ENCODE measurements around the gene TRAPPC3. TPM values are rescaled to one million over a fixed set of nuclear protein-coding genes. Genes with fewer than 3 reads are reported as not detected.
A peak's percentile ranks its signal among the peaks of the same experiment; 100 is the strongest.
"Not testable (repeated sequence)": the region's sequence is repeated elsewhere in the genome, so short reads cannot be mapped to it uniquely, and the experiment has no call there.

TRAPPC3 gene
- total and polyA plus RNA-seq, 3 experiments from 2014 or later, result 61.7 to 117 (median 63.1) TPM

GRCh38 chr1:36158827-36159252 is 9.6 kb upstream of the TRAPPC3 start:
- peak overlapping the region; percentile 21 for H3K27ac ChIP-seq (ENCODE audit: low read depth, low read length)
- Mint-ChIP-seq H3K36me3 (peaks cover 0 to 34% (median 0%) of the 10 kb centered on the region in 3 donors), H3K4me3 (peak overlapping the region; percentile 85 to 97 (median 92))

GRCh38 chr1:36157973-36158826 is 8.9 kb upstream of the TRAPPC3 start:
- Histone ChIP-seq H3K27ac (ENCODE audit: low read depth, low read length) (peak overlapping the region; percentile 92), H3K27me3 (ENCODE audit: insufficient read depth, low read length, poor library complexity, severe bottlenecking) (no peaks in the 10 kb centered on the region), H3K9me3 (ENCODE audit: low read length) (no peaks in the 10 kb centered on the region), H3K4me1 (ENCODE audit: insufficient read depth, low read length) (peaks cover 75% of the 10 kb centered on the region), H3K36me3 (ENCODE audit: insufficient read depth, low read length) (no peaks in the 10 kb centered on the region), H3K4me3 (ENCODE audit: low read length) (peak overlapping the region; percentile 85)
- Mint-ChIP-seq H3K4me3 (peak overlapping the region; percentile 85 to 97 (median 92)), H3K4me1 (peaks cover 74 to 81% (median 74%) of the 10 kb centered on the region in 3 donors), H3K27me3 (no peaks in the 10 kb centered on the region), H3K9me3 (no peaks in the 10 kb centered on the region), H3K36me3 (peaks cover 0 to 32% (median 0%) of the 10 kb centered on the region in 3 donors), H3K27ac (peak overlapping the region; percentile 86 to 97 (median 94))
- POLR2A ChIA-PET, result no interaction called here
- DNase-seq, result no peak
- CTCF ChIA-PET, result interaction anchor here (1.0 to 6.0 kb wide), 4 partner anchors 8 to 62 kb away, joined by 3 to 57 read pairs (median 4); no protein-coding TSS in a partner anchor

More at GRCh38 chr1:36158827-36159252, 9.6 kb upstream of the TRAPPC3 start:
- H3K4me3 ChIP-seq (ENCODE audit: low read length), result peak overlapping the region; percentile 85
- ChIA-PET CTCF (interaction anchor here (1.4 to 15.1 kb wide), 4 partner anchors 9 to 28 kb away, joined by 4 to 113 read pairs (median 45); partner anchors contain the start of gene TRAPPC3), POLR2A (interaction anchor here (3.1 kb wide), 1 partner anchor 9 kb away, joined by 43 read pairs; the partner anchor contains the start of gene TRAPPC3)
- not testable (repeated sequence) for H3K27me3 ChIP-seq (ENCODE audit: insufficient read depth, low read length, poor library complexity, severe bottlenecking); H3K9me3 ChIP-seq (ENCODE audit: low read length); DNase-seq; H3K36me3 ChIP-seq (ENCODE audit: insufficient read depth, low read length); H3K27me3 Mint-ChIP-seq; H3K9me3 Mint-ChIP-seq
- peaks cover 73 to 80% (median 73%) of the 10 kb centered on the region in 3 donors for H3K4me1 Mint-ChIP-seq
- H3K4me1 ChIP-seq (ENCODE audit: insufficient read depth, low read length), result peaks cover 74% of the 10 kb centered on the region
- peak overlapping the region; percentile 86 to 99 (median 96) for H3K27ac Mint-ChIP-seq

GRCh38 chr1:36157115-36157903 is 8.0 kb upstream of the TRAPPC3 start:
- Histone ChIP-seq H3K9me3 (ENCODE audit: low read length) (no peaks in the 10 kb centered on the region), H3K27ac (ENCODE audit: low read depth, low read length) (peak overlapping the region; percentile 92), H3K36me3 (ENCODE audit: insufficient read depth, low read length) (no peaks in the 10 kb centered on the region), H3K4me3 (ENCODE audit: low read length) (peak overlapping the region; percentile 85), H3K27me3 (ENCODE audit: insufficient read depth, low read length, poor library complexity, severe bottlenecking) (no peaks in the 10 kb centered on the region), H3K4me1 (ENCODE audit: insufficient read depth, low read length) (peaks cover 75% of the 10 kb centered on the region)
- ChIA-PET POLR2A (interaction anchor here (1.3 to 2.1 kb wide), 2 partner anchors 25 to 67 kb away, joined by 4 to 9 read pairs; partner anchors contain the start of gene THRAP3), CTCF (interaction anchor here (1.0 to 6.0 kb wide), 4 partner anchors 8 to 61 kb away, joined by 3 to 57 read pairs (median 4); no protein-coding TSS in a partner anchor)
- H3K4me3 Mint-ChIP-seq, result peak overlapping the region; percentile 85 to 97 (median 92)
- H3K36me3 Mint-ChIP-seq, result peaks cover 0 to 29% (median 0%) of the 10 kb centered on the region in 3 donors
- peaks cover 73 to 79% (median 73%) of the 10 kb centered on the region in 3 donors for H3K4me1 Mint-ChIP-seq
- H3K9me3 Mint-ChIP-seq, result no peaks in the 10 kb centered on the region
- H3K27ac Mint-ChIP-seq, result peak overlapping the region; percentile 86 to 97 (median 94)
- no peaks in the 10 kb centered on the region for H3K27me3 Mint-ChIP-seq
- DNase-seq, result peak in 1 of 5 donors; percentile 11

GRCh38 chr1:36156329-36157114 is 7.2 kb upstream of the TRAPPC3 start:
- no peaks in the 10 kb centered on the region for H3K9me3 ChIP-seq (ENCODE audit: low read length)
- peak; percentile 32 to 73 (median 43) for DNase-seq
- H3K27me3 ChIP-seq (ENCODE audit: insufficient read depth, low read length, poor library complexity, severe bottlenecking), result no peaks in the 10 kb centered on the region
- peaks cover 72 to 79% (median 72%) of the 10 kb centered on the region in 3 donors for H3K4me1 Mint-ChIP-seq
- peak overlapping the region; percentile 85 to 97 (median 92) for H3K4me3 Mint-ChIP-seq
- POLR2A ChIA-PET, result interaction anchor here (1.3 to 2.1 kb wide), 2 partner anchors 26 to 68 kb away, joined by 4 to 9 read pairs; partner anchors contain the start of gene THRAP3
- peaks cover 75% of the 10 kb centered on the region for H3K4me1 ChIP-seq (ENCODE audit: insufficient read depth, low read length)
- H3K27ac ChIP-seq (ENCODE audit: low read depth, low read length), result peak overlapping the region; percentile 92
- CTCF ChIA-PET, result interaction anchor here (1.2 to 6.0 kb wide), 4 partner anchors 27 to 129 kb away, joined by 3 to 57 read pairs (median 4); no protein-coding TSS in a partner anchor
- H3K36me3 Mint-ChIP-seq, result peaks cover 0 to 27% (median 0%) of the 10 kb centered on the region in 3 donors
- no peaks in the 10 kb centered on the region for H3K36me3 ChIP-seq (ENCODE audit: insufficient read depth, low read length)
- H3K4me3 ChIP-seq (ENCODE audit: low read length), result peak overlapping the region; percentile 85
- H3K27me3 Mint-ChIP-seq, result no peaks in the 10 kb centered on the region
- H3K27ac Mint-ChIP-seq, result peak overlapping the region; percentile 82 to 97 (median 94)
- H3K9me3 Mint-ChIP-seq, result no peaks in the 10 kb centered on the region

DNA sequence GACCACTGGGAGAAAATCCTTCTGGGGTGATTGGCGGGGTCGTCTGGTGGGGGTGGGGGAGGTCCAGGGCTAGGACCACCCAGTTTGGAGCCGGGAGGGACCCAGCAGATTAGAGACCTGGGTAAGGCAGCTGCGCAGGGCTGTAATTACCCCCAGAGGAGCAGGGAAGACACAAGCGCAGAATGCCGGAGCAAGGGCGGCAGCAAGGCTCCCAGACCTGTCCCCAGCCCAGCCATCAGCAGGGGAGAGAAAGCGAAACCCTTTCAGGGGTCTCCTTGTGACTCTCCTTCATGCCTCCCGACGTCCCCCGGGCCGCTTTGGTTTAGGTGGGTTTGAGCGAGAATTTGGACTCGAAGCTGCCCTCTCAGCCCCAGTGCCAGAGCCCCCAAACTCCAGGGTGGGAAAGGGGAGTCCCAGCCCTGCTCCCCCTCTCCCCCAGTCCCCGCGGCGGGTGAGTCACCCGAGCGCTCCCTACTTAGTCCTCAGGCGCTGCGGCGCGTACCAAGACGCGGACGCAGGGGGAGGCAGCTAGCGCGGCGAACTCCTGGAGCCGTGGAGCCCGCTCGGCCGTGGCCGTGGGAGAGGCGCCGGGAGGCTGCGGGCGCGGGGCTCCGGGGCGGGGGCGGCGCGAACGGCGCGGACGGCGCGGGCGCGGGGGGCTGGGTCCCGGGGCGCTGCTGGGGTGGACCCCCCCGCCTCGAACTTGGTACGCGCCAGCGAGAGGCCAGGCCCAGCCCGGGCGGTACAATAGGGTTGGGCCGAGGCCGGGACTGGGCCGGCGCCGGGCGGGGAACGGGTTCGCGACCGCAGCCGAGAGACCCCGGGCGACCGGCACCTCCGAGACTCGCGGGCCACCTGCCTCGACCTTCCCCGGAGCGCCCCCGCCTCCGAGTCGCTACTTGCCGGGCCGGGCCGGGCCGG is 6.4 kb upstream of the TRAPPC3 start, which contains the start of gene MAP7D1:
MAP7D1 (plus strand) TSS at position 753 of the 921 bp plus-strand sequence. CDS start 258 bp downstream, outside the sequence.
- Histone ChIP-seq H3K4me1 (ENCODE audit: insufficient read depth, low read length) (peaks cover 75% of the 10 kb centered on the region), H3K4me3 (ENCODE audit: low read length) (peak within 1 kb of the TSS; percentile 98), H3K36me3 (ENCODE audit: insufficient read depth, low read length) (no peaks in the 10 kb centered on the region), H3K27me3 (ENCODE audit: insufficient read depth, low read length, poor library complexity, severe bottlenecking) (no peaks in the 10 kb centered on the region), H3K27ac (ENCODE audit: low read depth, low read length) (peak within 1 kb of the TSS; percentile 92), H3K9me3 (ENCODE audit: low read length) (no peaks in the 10 kb centered on the region)
- peak within 1 kb of the TSS; percentile 86 to 97 (median 94) for H3K27ac Mint-ChIP-seq
- H3K9me3 Mint-ChIP-seq, result no peaks in the 10 kb centered on the region
- H3K27me3 Mint-ChIP-seq, result no peaks in the 10 kb centered on the region
- peak; percentile 82 to 91 (median 85) for DNase-seq
- H3K4me3 Mint-ChIP-seq, result peak within 1 kb of the TSS; percentile 85 to 97 (median 92)
- CTCF ChIA-PET, result interaction anchor here (1.2 to 6.0 kb wide), 3 partner anchors 27 to 130 kb away, joined by 3 to 57 read pairs (median 5); no protein-coding TSS in a partner anchor
- H3K36me3 Mint-ChIP-seq, result peaks cover 0 to 25% (median 0%) of the 10 kb centered on the region in 3 donors
- POLR2A ChIA-PET, result interaction anchor here (0.7 to 2.1 kb wide), 4 partner anchors 27 to 69 kb away, joined by 4 to 9 read pairs (median 4); partner anchors contain the start of gene THRAP3
- H3K4me1 Mint-ChIP-seq, result peaks cover 69 to 79% (median 71%) of the 10 kb centered on the region in 3 donors

DNA sequence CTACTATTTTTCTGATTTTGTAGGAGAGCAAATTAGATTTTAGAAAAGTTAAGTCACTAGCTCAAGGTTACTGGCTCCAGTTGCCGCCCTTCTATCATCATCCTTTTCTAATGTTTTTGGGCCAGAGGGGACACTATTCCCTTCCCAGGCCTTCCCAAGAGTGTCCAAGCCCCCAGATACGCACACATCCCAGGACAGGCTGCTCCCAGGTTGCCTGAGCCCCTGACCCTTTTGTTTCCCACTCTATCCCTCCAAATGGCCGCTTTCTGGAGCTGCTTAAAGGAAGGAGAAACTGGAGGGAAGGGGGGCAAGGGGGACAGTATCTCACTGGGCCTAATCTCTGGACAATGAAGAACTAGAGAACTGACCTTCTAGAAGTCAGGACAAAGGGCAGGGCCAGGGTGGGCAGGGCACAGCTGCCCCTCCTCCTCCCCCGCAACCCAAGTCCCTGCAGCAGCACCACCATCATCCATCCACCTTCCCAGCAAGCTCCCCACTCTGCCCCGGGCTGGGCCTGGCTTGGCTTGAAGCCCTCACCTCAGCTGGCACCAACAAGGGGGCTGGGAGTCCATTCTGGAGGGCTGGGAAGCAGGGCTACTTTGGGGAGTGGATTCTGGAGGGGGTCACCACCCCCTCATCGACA is 5.6 kb upstream of the TRAPPC3 start:
- H3K27ac ChIP-seq (ENCODE audit: low read depth, low read length), result peak overlapping the region; percentile 92
- Mint-ChIP-seq H3K9me3 (no peaks in the 10 kb centered on the region), H3K4me1 (peaks cover 69 to 79% (median 71%) of the 10 kb centered on the region in 3 donors), H3K27me3 (no peaks in the 10 kb centered on the region), H3K36me3 (peaks cover 0 to 23% (median 0%) of the 10 kb centered on the region in 3 donors), H3K27ac (peak overlapping the region; percentile 74 to 97 (median 92)), H3K4me3 (peak overlapping the region; percentile 81 to 96 (median 87))
- H3K4me3 ChIP-seq (ENCODE audit: low read length), result peak overlapping the region; percentile 98
- CTCF ChIA-PET, result interaction anchor here (1.8 to 6.0 kb wide), 3 partner anchors 28 to 131 kb away, joined by 5 to 57 read pairs (median 8); no protein-coding TSS in a partner anchor
- POLR2A ChIA-PET, result interaction anchor here (0.7 kb wide), 1 partner anchor 32 kb away, joined by 4 read pairs; no protein-coding TSS in a partner anchor
- H3K27me3 ChIP-seq (ENCODE audit: insufficient read depth, low read length, poor library complexity, severe bottlenecking), result no peaks in the 10 kb centered on the region
- no peaks in the 10 kb centered on the region for H3K36me3 ChIP-seq (ENCODE audit: insufficient read depth, low read length)
- peak in 1 of 5 donors; percentile 48 for DNase-seq
- H3K9me3 ChIP-seq (ENCODE audit: low read length), result no peaks in the 10 kb centered on the region
- H3K4me1 ChIP-seq (ENCODE audit: insufficient read depth, low read length), result peaks cover 75% of the 10 kb centered on the region

Data from CD8-positive, alpha-beta memory T cell (primary cell).